ENCODE results near the gene FMNL3. TPM values are rescaled to one million over a fixed set of nuclear protein-coding genes. Genes with fewer than 3 reads are reported as not detected.

Gene FMNL3
- total RNA-seq, 1 donor from 2014 or later = 21.1 TPM

DNA sequence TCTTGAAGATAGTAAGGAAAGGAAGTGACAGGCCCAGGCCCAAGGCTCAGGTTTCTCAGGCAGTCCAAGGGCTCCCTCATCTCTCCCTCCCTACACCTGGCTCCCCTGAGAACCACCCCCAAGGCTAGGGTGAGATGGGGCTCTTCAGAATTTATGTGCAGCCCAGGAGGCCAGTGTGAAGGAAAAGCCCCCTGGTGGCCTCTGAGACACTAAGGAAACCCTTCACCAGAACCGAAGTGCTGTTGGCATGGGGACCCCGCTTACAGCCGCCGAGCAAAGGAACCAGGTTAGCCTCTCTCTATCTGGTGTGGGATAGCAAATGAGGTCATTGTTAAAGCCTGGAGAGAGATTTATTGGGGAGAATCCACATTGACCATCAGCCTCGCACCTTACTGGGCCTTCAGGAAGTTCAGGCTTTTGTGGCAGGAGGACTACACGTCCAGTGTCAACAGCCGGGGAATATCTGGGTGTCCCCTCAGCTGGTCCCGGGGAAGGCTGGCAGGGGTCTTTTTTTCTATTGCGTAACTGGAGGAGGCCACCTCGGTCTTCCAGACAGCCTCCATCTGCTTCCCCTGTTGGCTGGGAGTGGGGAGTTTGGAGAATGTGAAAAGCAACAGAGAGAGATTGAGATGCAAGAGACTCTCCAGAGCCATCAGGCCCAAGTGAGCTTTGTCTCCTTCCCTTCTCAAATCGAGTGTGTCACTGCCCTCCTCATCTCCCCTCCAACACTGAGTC, 119.9 kb downstream of the FMNL3 start:
- TF ChIP-seq CTCF (conservative IDR thresholded peaks at IDR 0.05) = no peak
- Mint-ChIP-seq H3K4me3 (no peak overlapping the region), H3K9me3 (no peaks in the 10 kb centered on the region), H3K4me1 (ENCODE audit: unreplicated experiment) (no peaks in the 10 kb centered on the region), H3K36me3 (peaks cover 18% of the 10 kb centered on the region), H3K27ac (no peak overlapping the region), H3K27me3 (no peaks in the 10 kb centered on the region)
- no peak for DNase-seq (ENCODE audit: extremely low spot score, unreplicated experiment)

Other genes starting within 250 kb of the FMNL3 start
- gene KCNH3, start 168.4 kb downstream of the FMNL3 start, total RNA-seq (ENCODE audit: low replicate concordance) = 0.72 and 1.8 TPM in 2 replicates
- gene MCRS1, start 139.3 kb downstream of the FMNL3 start, total RNA-seq (ENCODE audit: low replicate concordance) = 60.6 and 61.8 TPM in 2 replicates
- gene FAM186B, start 101.8 kb downstream of the FMNL3 start, total RNA-seq (ENCODE audit: low replicate concordance) = 0.14 and 0.21 TPM in 2 replicates
- 25.0 and 35.4 TPM in 2 replicates for gene PRPF40B, start 83.8 kb downstream of the FMNL3 start, total RNA-seq (ENCODE audit: low replicate concordance)
- 497 and 686 TPM in 2 replicates for gene TMBIM6, start 34.2 kb upstream of the FMNL3 start, total RNA-seq (ENCODE audit: low replicate concordance)
- gene NCKAP5L, start 121.0 kb upstream of the FMNL3 start, total RNA-seq (ENCODE audit: low replicate concordance) = 9.7 and 28.8 TPM in 2 replicates
- gene BCDIN3D, start 135.7 kb upstream of the FMNL3 start, total RNA-seq (ENCODE audit: low replicate concordance) = 8.1 and 8.5 TPM in 2 replicates
- 0.14 and 1.7 TPM in 2 replicates for gene FAIM2, start 196.5 kb upstream of the FMNL3 start, total RNA-seq (ENCODE audit: low replicate concordance)
- 0.55 TPM in 1 of 2 replicates, not detected in the other for gene AQP2, start 243.3 kb upstream of the FMNL3 start, total RNA-seq (ENCODE audit: low replicate concordance)

Measured in type B pancreatic cell (in vitro differentiated cells).